DLD1 (cell line): Measurements from ENCODE around the gene RAB3IL1.

Experiments used
- in situ Hi-C: cut with HindIII; loops from 2 replicates; pipeline ENCODE4 v1.10.0; 2017; ENCODE audit warnings: low sequenced_read_pairs

RAB3IL1 gene

GRCh38 chr11:61922539-61922938 lies 5.2 kb upstream of the RAB3IL1 start:
- in situ Hi-C loops: loop anchor here (10.0 to 25.0 kb wide), 2 partner anchors 140 to 182 kb away; no protein-coding TSS in a partner anchor

- in situ Hi-C loops: loop anchor here (10.0 to 25.0 kb wide), 2 partner anchors 141 to 183 kb away; no protein-coding TSS in a partner anchor
Observed at GRCh38 chr11:61921446-61921845, 4.1 kb upstream of the RAB3IL1 start.

GRCh38 chr11:61919705-61920631 lies 2.6 kb upstream of the RAB3IL1 start:
- in situ Hi-C loops: loop anchor here (10.0 to 25.0 kb wide), 2 partner anchors 142 to 185 kb away; no protein-coding TSS in a partner anchor

GRCh38 chr11:61918938-61919704 lies 1.8 kb upstream of the RAB3IL1 start:
- in situ Hi-C loops: loop anchor here (25.0 kb wide), 1 partner anchor 143 kb away; no protein-coding TSS in a partner anchor

- in situ Hi-C loops: loop anchor here (25.0 kb wide), 1 partner anchor 144 kb away; no protein-coding TSS in a partner anchor
Observed at GRCh38 chr11:61918251-61918937, 1.0 kb upstream of the RAB3IL1 start.

- in situ Hi-C loops: loop anchor here (25.0 kb wide), 1 partner anchor 145 kb away; no protein-coding TSS in a partner anchor
Observed at GRCh38 chr11:61916737-61917333, 531 bp downstream of the RAB3IL1 start.

GRCh38 chr11:61914471-61915171 lies 2.7 kb downstream of the RAB3IL1 start:
- in situ Hi-C loops: loop anchor here (25.0 kb wide), 1 partner anchor 148 kb away; no protein-coding TSS in a partner anchor

GRCh38 chr11:61913699-61914395 lies 3.5 kb downstream of the RAB3IL1 start:
- in situ Hi-C loops: loop anchor here (25.0 kb wide), 1 partner anchor 148 kb away; no protein-coding TSS in a partner anchor

GRCh38 chr11:61912991-61913698 lies 4.2 kb downstream of the RAB3IL1 start:
- in situ Hi-C loops: loop anchor here (25.0 kb wide), 1 partner anchor 149 kb away; no protein-coding TSS in a partner anchor

- in situ Hi-C loops: loop anchor here (25.0 kb wide), 1 partner anchor 150 kb away; no protein-coding TSS in a partner anchor
Observed at GRCh38 chr11:61912530-61912898, 4.9 kb downstream of the RAB3IL1 start.

- in situ Hi-C loops: loop anchor here (25.0 kb wide), 1 partner anchor 150 kb away; no protein-coding TSS in a partner anchor
Observed at GRCh38 chr11:61911701-61912529, 5.5 kb downstream of the RAB3IL1 start.

- in situ Hi-C loops: loop anchor here (25.0 kb wide), 1 partner anchor 151 kb away; no protein-coding TSS in a partner anchor
Observed at GRCh38 chr11:61911128-61911700, 6.2 kb downstream of the RAB3IL1 start.

- in situ Hi-C loops: loop anchor here (25.0 kb wide), 1 partner anchor 152 kb away; no protein-coding TSS in a partner anchor
Observed at GRCh38 chr11:61910187-61911127, 6.9 kb downstream of the RAB3IL1 start.

GRCh38 chr11:61908730-61909316 lies 8.5 kb downstream of the RAB3IL1 start:
- in situ Hi-C loops: loop anchor here (25.0 kb wide), 1 partner anchor 153 kb away; no protein-coding TSS in a partner anchor
